Stomach (tissue), 19 donors: Measurements from ENCODE around the gene DCC. TPM values are rescaled to one million over a fixed set of nuclear protein-coding genes. Genes with fewer than 3 reads are reported as not detected.
A peak's percentile ranks its signal among the peaks of the same experiment; 100 is the strongest.

Experiments
- DNase-seq, 2 donors: peaks; one replicate each; pipeline versions ENCODE4 v3.0.0 to v3.0.0-alpha.2; 2013 to 2019
- H3K27ac ChIP-seq, 5 donors: fragments of 200-600 bp in 4 of 5; sonication (generic) in 4 of 5; one replicate each; pipeline ENCODE4 v1.5.1; 2013 to 2019; ENCODE audit warnings: mild to moderate bottlenecking in 1 of 5, moderate library complexity in 1 of 5
- H3K27me3 ChIP-seq, 3 donors: fragments of 200-600 bp; sonication (generic); one replicate each; pipeline ENCODE4 v1.5.1; 2017 to 2019; ENCODE audit warnings: mixed run types in 1 of 3
- H3K36me3 ChIP-seq, 4 donors: fragments of 200-600 bp; sonication (generic); 1 replicate in 3 of 4; 2 replicates in 1 of 4; pipeline ENCODE4 v1.5.1; 2016 to 2019
- H3K4me1 ChIP-seq, 4 donors: fragments of 200-600 bp; sonication (generic); one replicate each; pipeline ENCODE4 v1.5.1; 2016 to 2019
- H3K4me3 ChIP-seq, 4 donors: fragments of 200-600 bp; sonication (generic) in 3 of 4; one replicate each; pipeline ENCODE4 v1.5.1; 2016 to 2019; ENCODE audit warnings: mild to moderate bottlenecking in 1 of 4
- H3K9me3 ChIP-seq, 4 donors: fragments of 200-600 bp; sonication (generic); one replicate each; pipeline ENCODE4 v1.5.1; 2016 to 2019
- CTCF ChIP-seq, 7 experiments: fragments of 450-650 bp in 4 of 7; fragments of 200-600 bp in 3 of 7; sonication (generic) in 3 of 7; IDR thresholded peaks; one replicate each; pipeline ENCODE4 v1.5.1; 2016 to 2019; ENCODE audit warnings: antibody characterized with exemption in 7 of 7, control low read depth in 2 of 7, mild to moderate bottlenecking in 1 of 7
- EP300 ChIP-seq: sonication (generic); formaldehyde crosslinking; IDR thresholded peaks from one replicate; pipeline ENCODE4 v1.6.1; 2017; ENCODE audit warnings: antibody characterized with exemption
- POLR2A ChIP-seq, 4 donors: fragments of 450-650 bp; IDR thresholded peaks; one replicate each; pipeline ENCODE4 v1.6.1; 2016; ENCODE audit warnings: antibody characterized with exemption in 4 of 4, control low read depth in 2 of 4, mild to moderate bottlenecking in 1 of 4, moderate library complexity in 1 of 4
- POLR2AphosphoS5 ChIP-seq, 3 donors: sonication (generic); formaldehyde crosslinking; IDR thresholded peaks; one replicate each; pipeline ENCODE4 v1.6.1; 2016; ENCODE audit warnings: antibody characterized with exemption in 3 of 3
- WGBS, 5 donors: extraction: QIAGEN DNeasy Blood & Tissue Kit in 3 of 5; methylation state at CpG; one replicate each; pipeline versions ENCODE4 v1.1.5 to v1.1.7; 2013 to 2018; 5-methylcytosine and 5-hydroxymethylcytosine counted together
- intact Hi-C: fragments of 100-400 bp; cut with DNase I; formaldehyde crosslinking; loops from one replicate; pipeline ENCODE4 v1.15.1; 2023; ENCODE audit warnings: low total_unique reads
- long read RNA-seq, 10 donors: transcript quantifications; one replicate each; lab custom pipeline, GENCODE V29; 2026
- polyA plus RNA-seq, 3 donors: library from polyadenylated mRNA; stranded (reverse); fragments of 200-250 nt; gene quantifications; one replicate each; pipeline ENCODE4 v1.2.3, GENCODE V29; 2013
- total RNA-seq, 5 donors: library from RNA; depleted of rRNA; stranded (reverse); fragments of >200 nt; gene quantifications; one replicate each; pipeline versions ENCODE4 v1.1.0 to v1.2.3, GENCODE V29; 2014 to 2016
- donor health status: healthy with polysubstance abuse.
- donor health status: Bipolar disorder and iron deficiency.
- donor health status: healthy.

Gene DCC, protein sequence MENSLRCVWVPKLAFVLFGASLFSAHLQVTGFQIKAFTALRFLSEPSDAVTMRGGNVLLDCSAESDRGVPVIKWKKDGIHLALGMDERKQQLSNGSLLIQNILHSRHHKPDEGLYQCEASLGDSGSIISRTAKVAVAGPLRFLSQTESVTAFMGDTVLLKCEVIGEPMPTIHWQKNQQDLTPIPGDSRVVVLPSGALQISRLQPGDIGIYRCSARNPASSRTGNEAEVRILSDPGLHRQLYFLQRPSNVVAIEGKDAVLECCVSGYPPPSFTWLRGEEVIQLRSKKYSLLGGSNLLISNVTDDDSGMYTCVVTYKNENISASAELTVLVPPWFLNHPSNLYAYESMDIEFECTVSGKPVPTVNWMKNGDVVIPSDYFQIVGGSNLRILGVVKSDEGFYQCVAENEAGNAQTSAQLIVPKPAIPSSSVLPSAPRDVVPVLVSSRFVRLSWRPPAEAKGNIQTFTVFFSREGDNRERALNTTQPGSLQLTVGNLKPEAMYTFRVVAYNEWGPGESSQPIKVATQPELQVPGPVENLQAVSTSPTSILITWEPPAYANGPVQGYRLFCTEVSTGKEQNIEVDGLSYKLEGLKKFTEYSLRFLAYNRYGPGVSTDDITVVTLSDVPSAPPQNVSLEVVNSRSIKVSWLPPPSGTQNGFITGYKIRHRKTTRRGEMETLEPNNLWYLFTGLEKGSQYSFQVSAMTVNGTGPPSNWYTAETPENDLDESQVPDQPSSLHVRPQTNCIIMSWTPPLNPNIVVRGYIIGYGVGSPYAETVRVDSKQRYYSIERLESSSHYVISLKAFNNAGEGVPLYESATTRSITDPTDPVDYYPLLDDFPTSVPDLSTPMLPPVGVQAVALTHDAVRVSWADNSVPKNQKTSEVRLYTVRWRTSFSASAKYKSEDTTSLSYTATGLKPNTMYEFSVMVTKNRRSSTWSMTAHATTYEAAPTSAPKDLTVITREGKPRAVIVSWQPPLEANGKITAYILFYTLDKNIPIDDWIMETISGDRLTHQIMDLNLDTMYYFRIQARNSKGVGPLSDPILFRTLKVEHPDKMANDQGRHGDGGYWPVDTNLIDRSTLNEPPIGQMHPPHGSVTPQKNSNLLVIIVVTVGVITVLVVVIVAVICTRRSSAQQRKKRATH (N-terminal part only)
- total RNA-seq (1 to 10 TPM in 1 of 5 donors, under 1 TPM in 1, not detected in 3; 0.58 to 1.7 TPM), polyA plus RNA-seq (not detected)
- long read RNA-seq, donor 1 = 0 reads
- long read RNA-seq, donor 2 = 0 reads
- long read RNA-seq, donor 3 = 0 reads
- long read RNA-seq, donor 4 = 0 reads
- long read RNA-seq, donor 5 = 0 reads
- long read RNA-seq, donor 6 = 0 reads
- long read RNA-seq, donor 7 = 0 reads
- long read RNA-seq, donor 8 = 0 reads
- long read RNA-seq, donor 9 = 0 reads
- long read RNA-seq, donor 10 = 0 reads

DNA sequence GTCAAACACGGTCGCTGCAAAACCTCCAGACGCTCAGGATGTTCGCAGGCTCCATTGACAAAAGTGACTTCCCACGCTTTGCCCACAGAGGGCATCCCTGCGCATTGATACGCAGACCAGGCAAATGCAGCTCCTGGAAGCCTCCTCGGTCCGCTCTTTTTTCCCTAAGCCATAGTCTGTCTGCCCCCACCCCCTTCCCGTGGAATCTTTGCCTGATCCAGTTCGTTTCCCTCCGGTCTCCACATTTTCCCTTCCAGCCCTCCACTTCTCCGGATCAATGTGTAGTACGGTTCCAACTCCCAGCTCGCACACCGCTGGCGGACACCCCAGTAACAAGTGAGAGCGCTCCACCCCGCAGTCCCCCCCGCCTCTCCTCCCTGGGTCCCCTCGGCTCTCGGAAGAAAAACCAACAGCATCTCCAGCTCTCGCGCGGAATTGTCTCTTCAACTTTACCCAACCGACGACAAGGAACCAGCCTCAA lies at the start of gene DCC:
Gene DCC, plus strand, starts transcription at position 307 of the 481 bp plus-strand sequence. CDS start 591 bp downstream, outside the sequence.
- intact Hi-C loops = no loop called here
- no peaks in the 10 kb centered on the region for H3K36me3 ChIP-seq
- no peaks in the 10 kb centered on the region for H3K9me3 ChIP-seq
- DNase-seq = peak; percentile 38 to 84
- no peak within 1 kb of the TSS for H3K27ac ChIP-seq
- H3K4me3 ChIP-seq = peak within 1 kb of the TSS; percentile 27 to 50 (median 30)
- H3K4me1 ChIP-seq = peaks cover 0 to 29% (median 16%) of the 10 kb centered on the region in 4 donors
- 3 to 5% (median 4%) methylated on average over 27 of the region's 27 CpGs for WGBS, 5 donors
- no peak for TF ChIP-seq EP300
- TF ChIP-seq CTCF (IDR thresholded peaks at IDR 0.05) = peak in 1 of 7 experiments; percentile 19
- peaks cover 14 to 68% (median 41%) of the 10 kb centered on the region in 3 donors for H3K27me3 ChIP-seq

GRCh38 chr18:52310651-52311050 lies 29.3 kb upstream of the DCC start:
- intact Hi-C loops = no loop called here
- DNase-seq = no peak
- TF ChIP-seq POLR2AphosphoS5 (IDR thresholded peaks at IDR 0.05) = no peak
- no peak for TF ChIP-seq CTCF (IDR thresholded peaks at IDR 0.05)
- TF ChIP-seq EP300 = no peak
- TF ChIP-seq POLR2A (IDR thresholded peaks at IDR 0.05) = no peak
- H3K27ac ChIP-seq = no peak overlapping the region
- H3K36me3 ChIP-seq = no peaks in the 10 kb centered on the region
- no peak overlapping the region for H3K4me3 ChIP-seq
- H3K27me3 ChIP-seq = no peaks in the 10 kb centered on the region
- peaks cover 0 to 11% (median 0%) of the 10 kb centered on the region in 4 donors for H3K4me1 ChIP-seq
- WGBS, 5 donors = 30 to 59% (median 49%) methylated on average over 2 of the region's 2 CpGs
- peaks cover 0 to 5% (median 2%) of the 10 kb centered on the region in 4 donors for H3K9me3 ChIP-seq

DNA sequence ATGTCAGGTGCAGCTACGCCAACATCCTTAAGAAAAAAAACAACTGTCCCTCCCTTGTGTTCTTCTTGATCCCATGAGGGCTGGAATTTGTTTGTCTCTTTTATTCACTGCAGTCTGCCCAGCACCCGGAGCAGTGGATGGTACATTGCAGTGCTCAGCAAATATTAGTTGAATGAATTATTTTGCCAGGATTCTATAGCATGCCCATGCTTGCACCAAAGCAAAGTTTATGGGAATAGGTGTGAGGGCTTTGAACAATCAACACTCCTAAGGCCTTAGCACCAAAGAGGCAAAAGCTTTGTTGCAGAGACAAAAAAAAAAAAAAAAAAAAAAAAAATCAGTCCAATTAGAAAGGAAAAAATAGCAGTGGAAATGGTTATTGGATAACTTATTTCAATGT lies 28.7 kb upstream of the DCC start:
- Histone ChIP-seq H3K36me3 (no peaks in the 10 kb centered on the region), H3K4me3 (no peak overlapping the region), H3K4me1 (peaks cover 0 to 11% (median 0%) of the 10 kb centered on the region in 4 donors), H3K27me3 (no peaks in the 10 kb centered on the region), H3K9me3 (peaks cover 0 to 5% (median 2%) of the 10 kb centered on the region in 4 donors), H3K27ac (no peak overlapping the region)
- no peak for DNase-seq
- WGBS, 5 donors = 65 to 87% (median 72%) methylated on average over 2 of the region's 2 CpGs
- intact Hi-C loops = no loop called here
- TF ChIP-seq CTCF (IDR thresholded peaks at IDR 0.05) (no peak), POLR2AphosphoS5 (IDR thresholded peaks at IDR 0.05) (no peak), POLR2A (IDR thresholded peaks at IDR 0.05) (no peak), EP300 (no peak)
